ENCODE results near the gene PLXDC1.
"Not testable (repeated sequence)": the region's sequence is repeated elsewhere in the genome, so short reads cannot be mapped to it uniquely, and the experiment has no call there.

Gene PLXDC1

DNA sequence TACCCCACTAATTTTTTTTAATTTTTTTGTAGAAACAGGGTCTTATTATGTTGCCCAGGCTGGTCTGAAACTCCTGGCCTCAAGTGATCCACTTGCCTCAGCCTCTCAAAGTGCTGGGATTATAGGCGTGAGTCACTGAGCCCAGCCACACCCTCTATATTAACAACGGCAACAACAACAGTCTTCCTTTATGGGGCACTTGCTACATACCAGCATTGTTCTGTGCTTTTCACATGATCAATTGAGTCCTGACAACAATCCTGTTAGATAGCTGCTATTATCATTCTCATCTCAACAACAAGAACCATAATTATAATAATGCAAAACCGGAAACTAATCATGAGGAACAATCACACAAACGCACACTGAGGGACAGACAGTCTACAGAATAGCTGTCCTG is 27.1 kb upstream of the PLXDC1 start:
- DNase-seq: no peak

DNA sequence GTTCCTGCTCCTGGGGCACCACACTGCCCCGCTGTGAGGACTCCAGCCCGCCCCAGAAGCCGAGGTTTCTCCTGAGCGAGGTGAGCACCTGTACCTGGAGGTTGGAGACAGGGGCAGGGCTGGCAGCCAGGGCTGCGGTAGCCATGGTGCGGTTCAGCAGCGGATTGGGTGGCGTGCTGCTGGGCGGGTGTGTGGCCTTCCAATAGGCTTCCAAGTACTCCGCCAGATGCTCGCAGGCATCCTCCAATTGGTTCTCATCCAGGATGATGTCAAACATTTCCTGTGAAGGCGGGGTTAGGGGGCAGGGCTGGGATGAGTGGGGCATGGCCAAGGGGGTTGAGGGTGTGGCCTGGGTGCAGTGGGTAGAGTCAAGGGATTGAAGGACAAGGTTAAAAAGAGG is 25.8 kb upstream of the PLXDC1 start:
- DNase-seq: no peak

DNA sequence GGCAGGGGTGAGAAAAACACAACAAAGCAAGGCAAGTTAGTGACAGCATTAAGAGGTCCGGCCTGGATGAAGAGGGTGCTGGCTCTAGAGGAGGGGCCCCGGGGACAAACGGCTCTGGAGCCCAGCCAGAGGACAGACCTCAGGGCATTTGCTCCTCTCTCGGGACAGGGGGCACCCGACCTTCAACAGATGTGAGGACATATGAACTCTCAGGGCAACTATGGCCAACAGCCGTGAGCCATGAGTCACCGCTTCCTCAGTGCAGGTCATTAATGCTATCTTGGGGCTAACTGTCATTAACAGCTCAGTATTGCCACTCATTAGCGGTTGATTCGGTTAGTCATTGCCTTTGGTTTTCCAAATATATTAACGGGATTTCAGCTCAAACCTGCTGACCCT is 24.3 kb upstream of the PLXDC1 start:
- DNase-seq: no peak

DNA sequence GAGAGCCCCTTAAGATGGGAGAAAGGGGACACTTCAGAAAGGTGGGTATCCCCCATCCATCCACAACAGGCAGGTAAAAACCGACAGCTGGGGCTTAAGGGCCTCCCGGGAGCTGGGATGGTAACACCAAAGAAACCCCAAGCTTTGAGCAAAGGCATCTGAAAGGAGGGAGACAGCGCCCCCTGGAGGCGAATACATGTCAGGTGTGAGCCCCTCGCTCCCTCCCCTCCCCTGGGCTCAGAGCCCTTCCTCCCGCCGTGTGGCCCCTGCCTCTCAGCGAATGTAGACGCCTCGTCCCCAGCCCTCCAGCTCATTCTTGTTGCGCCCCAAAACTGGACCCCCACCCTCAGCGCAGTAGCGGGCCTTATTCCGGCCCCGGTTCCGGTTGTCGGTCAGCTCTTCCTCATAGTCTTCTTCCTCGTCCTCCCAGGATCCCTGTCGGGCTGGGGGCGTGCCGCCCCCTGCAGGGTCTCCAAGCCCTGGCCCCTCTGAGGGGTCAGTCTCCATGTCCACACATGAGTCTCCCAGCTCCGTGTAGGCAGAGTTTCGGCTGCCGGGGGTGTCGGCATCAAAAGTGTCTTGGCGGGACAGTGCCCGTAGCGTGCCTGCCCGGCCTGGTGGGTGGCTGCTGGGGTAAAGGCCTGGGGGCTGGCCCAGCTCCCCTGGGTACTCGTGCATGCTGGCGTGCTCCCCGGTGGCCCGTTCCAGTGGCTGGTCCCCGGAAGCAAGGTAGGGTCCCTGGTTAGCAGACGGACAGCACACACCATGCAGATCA is 23.7 kb upstream of the PLXDC1 start:
- peak; percentile 50 for DNase-seq

DNA sequence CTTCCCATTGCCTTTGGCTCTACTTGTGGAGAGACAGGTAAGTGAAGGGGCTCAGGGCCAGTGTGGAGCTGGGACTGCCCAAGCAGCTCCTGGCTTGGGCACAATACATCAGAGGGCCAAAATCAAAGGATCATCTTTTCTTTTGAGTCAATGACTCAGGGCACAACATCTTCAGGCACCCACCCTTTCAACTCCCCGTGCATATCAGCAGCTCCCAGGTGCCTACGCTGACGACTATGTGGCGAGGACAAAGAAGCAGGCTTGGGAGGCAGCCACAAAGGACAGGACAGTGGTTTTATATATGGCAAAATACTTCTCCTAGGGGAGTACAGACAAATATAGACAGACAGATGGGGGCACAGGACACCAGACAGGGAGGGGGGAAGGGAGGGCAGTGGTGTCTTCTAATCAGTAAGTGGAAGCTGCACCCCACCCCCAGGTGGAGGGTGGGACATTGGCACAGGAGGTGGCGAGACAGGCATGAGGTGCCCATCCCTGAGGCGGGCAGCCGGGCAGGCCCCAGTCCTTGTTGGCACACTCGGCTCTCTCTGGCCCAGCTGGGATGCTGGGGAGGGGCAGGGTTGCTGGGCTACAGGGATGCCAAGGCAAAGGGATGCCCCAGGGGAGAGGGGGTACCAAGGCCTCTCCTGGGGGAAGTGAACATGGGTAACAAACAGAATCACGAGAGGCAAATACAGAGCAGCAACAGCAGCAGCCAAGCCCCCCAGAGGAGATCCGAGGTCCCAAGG is 22.3 kb upstream of the PLXDC1 start:
- no peak for DNase-seq

DNA sequence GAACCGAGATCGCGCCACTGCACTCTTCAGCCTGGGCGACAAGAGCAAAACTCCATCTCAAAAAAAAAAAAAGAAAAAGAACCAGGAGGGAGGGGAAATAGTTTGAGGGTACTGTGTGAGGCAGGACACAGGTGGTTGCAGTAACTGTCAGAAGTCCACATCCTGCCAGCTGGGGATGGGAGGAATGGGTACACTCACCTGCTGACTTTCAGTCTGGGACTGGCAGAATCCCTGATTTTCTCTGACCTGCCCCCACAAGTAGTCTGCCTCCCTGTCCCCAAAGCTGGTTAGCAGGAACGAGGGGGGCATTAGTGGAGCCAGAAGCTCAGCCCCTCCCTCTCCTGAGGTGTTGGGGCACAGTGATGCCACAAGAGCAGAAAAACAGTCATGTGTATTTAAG is 21.6 kb upstream of the PLXDC1 start:
- no peak for DNase-seq

DNA sequence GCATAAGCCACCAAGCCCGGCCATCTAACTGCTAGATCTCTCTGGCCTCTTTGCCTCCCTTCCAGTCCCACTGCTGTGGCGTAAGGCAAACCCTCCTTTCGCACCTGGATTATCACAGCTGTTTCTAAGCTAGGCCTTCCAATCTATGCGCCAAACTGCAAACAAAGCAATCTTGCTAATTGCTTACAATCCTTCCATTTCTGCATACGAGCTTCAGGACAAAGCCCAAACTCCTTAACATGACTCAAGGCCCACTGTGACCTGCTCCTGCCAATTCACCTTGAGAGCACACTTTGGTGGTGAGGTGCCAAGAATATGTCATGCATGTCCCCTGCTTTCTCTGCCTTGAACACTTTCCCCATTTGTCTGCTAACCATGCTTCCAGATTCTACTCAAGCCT is 20.5 kb upstream of the PLXDC1 start:
- DNase-seq: no peak

DNA sequence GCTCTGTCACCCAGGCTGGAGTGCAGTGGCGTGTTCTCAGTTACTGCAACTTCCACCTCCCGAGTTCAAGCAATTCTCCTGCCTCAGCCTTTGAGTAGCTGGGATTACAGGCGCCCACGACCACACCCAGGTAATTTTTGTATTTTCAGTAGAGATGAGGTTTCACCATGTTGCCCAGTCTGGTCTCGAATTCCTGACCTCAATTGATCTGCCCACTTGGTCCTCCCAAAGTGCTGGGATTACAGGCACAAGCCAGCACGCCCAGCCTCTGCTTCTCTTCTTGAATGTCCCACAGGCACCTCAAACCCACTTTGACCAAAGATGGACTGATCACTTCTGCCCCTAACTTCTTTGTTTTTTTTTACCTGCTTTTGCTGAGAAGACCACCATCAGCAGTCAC is 19.1 kb upstream of the PLXDC1 start:
- DNase-seq: no peak

DNA sequence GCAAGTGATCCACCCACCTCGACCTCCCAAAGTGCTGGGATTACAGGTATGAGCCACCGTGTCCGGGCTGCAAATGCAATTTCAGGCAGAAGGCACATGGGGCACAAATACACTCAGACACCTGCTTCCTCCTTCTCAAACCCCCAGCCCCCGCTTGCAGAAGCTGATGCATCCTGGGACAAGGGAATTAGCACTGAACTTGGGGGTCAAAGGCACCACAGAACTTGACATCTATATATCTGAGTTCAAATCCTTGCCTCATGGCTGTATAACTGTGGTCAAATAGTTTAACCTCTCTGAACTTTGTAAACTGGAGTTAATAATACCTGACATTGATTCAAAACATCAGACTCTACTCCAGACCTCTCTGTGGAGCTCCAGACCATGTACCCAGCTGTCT is 18.7 kb upstream of the PLXDC1 start:
- DNase-seq: no peak

DNA sequence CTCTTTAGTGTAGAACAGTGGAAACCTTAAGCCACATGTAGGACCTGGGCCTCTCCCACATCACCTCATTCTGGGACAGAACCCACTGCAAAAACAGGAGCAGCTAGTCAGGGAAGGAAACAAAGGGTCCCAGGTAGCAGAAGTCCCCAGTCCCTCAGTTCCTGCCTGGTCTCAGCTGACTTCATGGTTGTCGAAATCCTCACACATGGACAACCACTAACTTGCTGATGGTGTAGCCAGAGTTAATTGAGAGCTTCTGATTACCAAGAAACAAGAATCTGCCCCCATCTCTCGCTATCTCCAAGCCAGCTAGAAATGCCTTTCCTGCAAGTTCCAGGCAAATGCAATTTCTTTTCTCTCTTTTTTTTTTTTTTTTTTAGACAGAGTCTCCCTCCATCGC is 18.1 kb upstream of the PLXDC1 start:
- DNase-seq: no peak

DNA sequence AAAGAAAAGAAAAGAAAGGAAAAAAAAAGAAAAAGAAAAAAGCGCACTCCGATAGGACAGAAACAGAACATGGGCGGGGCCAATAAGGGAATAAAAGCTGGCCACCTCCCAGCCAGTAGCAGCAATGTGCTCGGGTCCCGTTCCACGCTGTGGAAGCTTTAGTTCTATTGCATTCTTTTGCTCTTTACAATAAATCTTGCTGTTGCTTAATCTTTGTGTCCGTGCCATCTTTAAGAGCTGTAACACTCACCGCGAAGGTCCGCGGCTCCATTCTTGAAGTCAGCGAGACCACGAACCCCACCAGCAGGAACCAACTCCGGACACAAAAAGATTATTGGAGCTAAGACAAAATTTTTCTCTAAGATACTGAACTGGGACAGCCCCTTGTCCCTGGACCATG is 17.7 kb upstream of the PLXDC1 start:
- no peak for DNase-seq

DNA sequence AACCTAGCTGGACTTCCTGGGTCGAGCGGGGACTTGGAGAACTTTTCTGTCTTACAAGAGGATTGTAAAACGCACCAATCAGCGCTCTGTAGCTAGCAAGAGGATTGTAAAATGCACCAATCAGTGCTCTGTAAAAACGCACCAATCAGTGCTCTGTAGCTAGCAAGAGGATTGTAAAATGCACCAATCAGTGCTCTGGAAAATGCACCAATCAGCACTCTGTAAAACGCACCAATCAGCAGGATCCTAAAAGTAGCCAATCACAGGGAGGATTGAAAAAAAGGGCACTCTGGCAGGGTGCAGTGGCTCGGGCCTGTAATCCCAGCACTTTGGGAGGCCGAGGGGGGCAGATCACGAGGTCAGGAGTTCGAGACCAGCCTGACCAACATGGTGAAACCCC is 17.1 kb upstream of the PLXDC1 start:
- DNase-seq: not testable (repeated sequence)

DNA sequence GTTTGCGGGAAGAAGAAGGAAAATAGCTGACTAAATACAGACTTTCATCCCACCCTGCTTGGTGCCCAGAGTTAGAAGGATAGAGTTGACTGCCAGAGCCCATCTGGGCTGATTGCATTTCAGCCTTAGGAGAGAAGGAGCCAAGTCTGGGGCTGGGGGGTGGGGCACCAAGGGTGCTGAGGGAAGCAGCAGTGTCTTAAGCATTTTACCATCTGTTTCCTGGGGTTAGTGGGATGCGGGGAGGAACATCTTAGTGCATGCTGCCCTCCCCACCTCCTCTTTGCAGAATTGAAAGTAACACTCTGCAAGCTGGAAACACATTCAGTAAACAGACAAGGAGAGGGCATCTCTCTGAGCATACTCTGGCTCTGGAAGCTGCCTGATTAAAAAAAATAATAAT is 16.0 kb upstream of the PLXDC1 start:
- DNase-seq: no peak

DNA sequence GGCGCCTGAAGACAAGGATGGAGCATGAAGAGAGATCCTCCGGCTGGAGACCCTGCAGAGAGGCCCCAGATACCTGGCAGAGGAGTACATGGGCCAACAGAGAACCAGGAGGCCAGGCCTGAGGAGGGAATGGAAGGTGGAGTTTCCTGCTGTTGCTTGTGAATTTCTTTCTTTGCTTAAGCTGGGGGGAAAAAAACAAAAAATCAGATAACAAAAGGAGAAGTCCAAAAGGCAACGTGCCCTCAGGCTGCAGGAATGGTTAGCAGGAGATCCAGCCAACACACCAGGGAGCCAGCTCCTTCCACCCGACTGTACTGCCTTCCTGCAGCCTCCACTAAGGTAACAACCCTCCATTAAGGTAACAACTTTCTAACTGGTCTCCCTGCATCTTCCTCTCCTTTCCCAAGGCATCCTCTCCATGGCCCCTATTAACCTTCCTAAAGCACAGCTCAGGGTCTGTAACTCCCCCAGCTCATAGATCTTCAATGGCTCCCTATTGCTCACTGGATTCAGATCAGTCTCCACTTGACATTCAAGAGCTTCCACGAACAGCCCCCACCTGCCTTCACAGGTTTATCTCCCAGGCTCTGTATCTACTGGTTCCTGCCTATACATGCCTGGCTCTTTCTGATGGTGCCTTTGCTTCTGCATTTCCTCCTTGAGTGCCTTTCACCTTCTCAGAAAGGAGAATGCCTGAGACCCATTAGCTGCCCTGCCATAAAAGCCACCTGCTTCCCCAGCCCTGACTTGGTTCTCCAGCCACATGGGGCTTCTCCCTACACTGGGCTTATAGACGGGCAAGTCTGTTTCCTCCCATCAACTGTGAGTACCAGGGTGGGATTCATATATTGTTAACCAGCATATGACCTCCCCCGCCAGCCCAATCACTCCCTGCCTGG is 15.2 kb upstream of the PLXDC1 start:
- no peak for DNase-seq

DNA sequence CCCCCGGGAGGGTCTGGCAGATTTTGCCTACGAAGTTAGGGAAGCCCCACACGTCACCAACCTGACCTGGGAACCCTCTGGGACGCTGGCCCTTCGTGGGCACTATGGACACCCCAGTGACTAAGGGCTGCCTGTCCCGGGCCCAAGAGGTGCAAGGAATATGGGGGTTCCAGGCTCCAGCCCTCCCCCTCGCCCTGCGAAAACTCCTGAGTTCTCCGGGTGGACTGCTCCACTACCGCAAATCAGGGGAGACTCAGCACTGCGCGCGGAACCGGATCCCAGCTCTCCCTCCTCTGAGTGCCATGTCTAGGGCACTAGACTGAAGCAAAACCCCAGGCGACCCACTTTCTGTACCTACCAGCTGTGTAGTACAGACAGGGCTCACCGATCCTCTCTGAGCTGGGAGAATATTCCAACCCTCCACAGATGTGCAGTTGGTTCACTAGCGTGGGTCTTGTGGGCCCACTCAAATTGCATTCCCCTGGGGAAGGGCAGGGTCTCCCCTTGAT is 14.5 kb upstream of the PLXDC1 start, which contains the start of gene ARL5C:
ARL5C (minus strand) TSS at position 321 of the 509 bp plus-strand sequence. CDS start 401 bp downstream, outside the sequence.
- no peak for DNase-seq

DNA sequence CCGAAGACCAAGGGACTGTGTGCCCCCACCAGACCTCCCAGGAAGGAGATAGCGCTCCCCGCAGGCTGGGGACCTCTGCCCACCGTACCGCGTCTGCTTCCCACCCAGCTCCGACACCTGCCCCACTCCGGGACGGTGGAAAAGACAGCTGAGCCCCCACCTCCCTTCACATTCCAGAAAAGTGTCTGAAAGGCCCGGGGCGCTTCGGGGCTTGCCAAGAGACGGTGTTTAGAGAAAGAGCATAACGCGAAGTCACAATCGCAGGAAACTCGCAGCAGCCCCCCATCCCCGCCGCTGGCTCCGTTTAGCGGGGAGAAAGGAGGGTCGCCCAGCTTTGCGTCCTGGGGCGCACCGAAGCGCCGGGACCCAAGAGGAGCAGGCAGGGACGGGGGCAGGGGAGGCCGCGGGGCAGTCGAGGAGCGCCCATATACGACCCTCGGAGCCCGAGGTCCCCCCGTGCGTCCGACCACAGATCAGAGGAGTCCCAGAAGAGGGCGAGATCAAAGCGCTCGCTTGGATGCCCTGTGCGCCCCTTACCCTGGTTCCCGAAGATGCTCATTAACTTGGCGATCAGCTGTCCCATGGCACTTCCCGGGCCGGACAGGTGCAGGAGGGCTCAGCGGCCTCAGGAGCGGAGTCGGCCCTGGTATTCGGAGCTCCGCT is 13.9 kb upstream of the PLXDC1 start:
- no peak for DNase-seq

DNA sequence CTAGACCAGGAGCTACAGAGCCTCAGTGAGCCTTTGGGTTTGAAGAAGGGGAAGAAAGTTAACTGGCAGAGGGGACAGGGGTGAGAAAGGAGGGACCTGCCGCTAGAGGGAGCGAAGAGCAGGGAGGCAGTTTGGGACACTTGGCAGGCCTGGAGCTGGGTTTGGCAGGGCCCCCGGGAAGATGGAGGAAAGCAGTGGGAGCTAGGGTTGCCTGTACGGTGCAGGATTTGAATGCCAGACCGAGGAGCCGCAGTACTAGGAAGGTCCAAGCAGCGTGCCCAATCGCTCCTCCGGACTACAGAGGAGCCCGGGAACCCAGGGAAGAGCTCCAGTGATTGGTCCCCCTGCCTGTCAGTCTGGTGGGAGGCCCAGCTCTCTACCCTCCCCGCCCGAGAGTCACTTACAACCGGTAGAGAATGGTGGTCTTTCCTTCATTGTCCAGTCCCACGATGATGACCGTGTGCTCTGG is 13.3 kb upstream of the PLXDC1 start:
- peak; percentile 56 for DNase-seq

DNA sequence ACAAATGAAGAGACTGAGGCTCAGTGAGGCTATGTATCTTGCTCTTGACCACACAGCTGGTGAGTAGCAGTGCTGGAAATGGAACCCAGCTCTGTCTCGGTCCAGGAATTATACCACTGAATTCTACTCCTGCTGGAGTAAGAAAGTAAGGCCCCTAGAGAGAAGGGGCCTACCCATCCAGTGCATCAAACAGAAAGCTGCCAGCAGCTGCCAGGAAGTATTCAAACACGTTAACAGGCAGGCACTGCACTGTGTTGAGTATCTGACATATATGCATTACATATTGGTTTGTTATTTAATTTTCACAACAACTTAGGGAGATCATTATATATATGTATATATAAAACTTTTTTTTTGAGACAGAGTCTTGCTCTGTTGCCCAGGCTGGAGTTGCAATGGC is 10.5 kb upstream of the PLXDC1 start:
- no peak for DNase-seq

DNA sequence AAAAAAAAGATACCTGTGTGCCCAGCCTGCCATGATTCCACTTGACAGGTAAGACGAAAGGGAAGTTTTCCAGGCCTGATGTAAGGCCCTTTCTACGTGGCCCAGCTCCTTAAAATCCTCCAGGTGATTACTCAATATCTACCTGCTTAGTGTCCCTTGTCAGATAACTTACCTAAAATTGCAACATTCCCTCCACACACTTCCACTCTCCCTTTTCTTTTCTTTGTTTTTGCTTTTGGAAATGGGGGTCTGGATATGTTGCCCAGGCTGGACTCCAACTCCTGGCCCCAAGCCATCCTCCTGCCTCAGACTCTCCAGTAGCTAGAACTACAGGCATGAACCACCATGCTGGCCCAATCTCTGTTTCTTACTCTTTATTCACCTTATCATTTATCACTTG is 7.2 kb upstream of the PLXDC1 start:
- DNase-seq: no peak

DNA sequence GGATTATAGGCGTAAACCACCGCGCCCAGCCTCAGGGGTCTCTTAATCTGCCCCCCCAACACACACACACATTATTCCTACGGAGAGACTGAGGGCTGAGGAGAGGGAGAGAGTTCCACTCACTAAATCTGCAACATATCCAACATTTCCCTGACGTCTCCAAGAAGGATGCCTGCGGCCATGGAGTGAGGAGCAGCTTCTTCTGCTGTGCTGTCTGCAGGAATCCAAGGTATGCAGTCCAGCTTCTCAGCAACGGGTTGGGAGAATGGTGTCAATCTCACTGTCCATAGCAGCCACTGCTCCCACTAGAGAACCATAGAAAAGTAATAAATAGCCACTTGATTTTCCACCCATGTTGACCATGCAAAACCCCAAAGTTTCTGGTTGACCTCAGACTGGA is 5.1 kb upstream of the PLXDC1 start:
- DNase-seq: no peak

DNA sequence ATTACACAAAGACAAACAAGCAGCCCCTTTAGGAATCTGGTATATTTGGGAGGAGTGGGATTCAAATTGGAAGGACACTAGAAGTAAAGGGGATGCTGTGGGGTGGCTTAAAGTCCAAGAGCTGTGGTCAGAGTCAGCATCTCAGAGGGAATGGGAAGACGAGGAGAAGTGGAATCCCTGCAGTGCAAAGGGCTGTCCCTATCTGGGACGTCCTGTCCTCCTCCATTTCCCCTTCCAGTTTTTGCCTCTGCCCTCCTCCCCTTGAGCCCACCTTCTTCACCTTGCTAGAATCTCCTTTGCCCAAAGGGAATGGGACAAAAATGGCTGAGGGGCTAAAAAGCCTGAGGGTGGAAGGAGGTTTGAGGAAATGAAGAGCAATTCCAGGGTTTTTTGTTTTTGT is 4.2 kb upstream of the PLXDC1 start:
- DNase-seq: no peak

DNA sequence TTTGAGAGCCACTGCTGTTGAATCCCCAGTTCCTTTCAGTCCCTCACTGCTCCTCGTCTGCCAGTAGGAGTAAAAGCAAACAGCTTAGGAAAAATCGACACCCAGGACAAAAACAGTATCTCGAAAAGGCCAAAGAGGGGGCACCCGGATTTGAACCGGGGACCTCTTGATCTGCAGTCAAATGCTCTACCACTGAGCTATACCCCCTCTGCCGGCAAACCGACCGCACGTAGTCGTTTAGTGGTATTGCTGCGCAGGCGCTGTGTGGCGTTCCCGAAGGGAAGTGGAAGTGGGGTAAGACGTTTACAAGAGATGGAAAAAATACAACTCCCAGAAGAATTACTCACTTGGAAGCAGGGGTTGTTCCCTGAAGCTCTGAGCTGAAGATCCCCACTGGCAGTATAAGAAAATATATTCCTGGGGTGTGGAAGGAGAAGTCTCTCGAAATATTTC is 2.2 kb upstream of the PLXDC1 start:
- peak; percentile 68 for DNase-seq
